Smooth muscle cell (in vitro differentiated cells): ENCODE measurements around the gene SLC16A1. TPM values are rescaled to one million over a fixed set of nuclear protein-coding genes. Genes with fewer than 3 reads are reported as not detected.
"Not testable (repeated sequence)": the region's sequence is repeated elsewhere in the genome, so short reads cannot be mapped to it uniquely, and the experiment has no call there.

Experiments
- DNase-seq: peaks from one replicate; lab custom pipeline; 2025; ENCODE audit not compliant: unreplicated experiment; lab: John Stamatoyannopoulos, UW
- H2AFZ ChIP-seq: fragments of 200-600 bp; sonication (generic); 2 replicates; pipeline ENCODE4 v1.6.0; 2016; ENCODE audit warnings: antibody characterized with exemption, low read depth, mild to moderate bottlenecking
- H3F3A ChIP-seq: fragments of 200-600 bp; sonication (generic); 2 replicates; pipeline ENCODE4 v1.6.0; 2017; ENCODE audit warnings: antibody characterized with exemption, low read depth
- H3K27ac ChIP-seq: fragments of 200-600 bp; sonication (generic); 2 replicates; pipeline ENCODE4 v1.5.1; 2016; ENCODE audit warnings: low read depth, mild to moderate bottlenecking
- H3K27me3 ChIP-seq: fragments of 200-600 bp; sonication (generic); 2 replicates; pipeline ENCODE4 v1.6.1; 2016; ENCODE audit warnings: low read depth, mild to moderate bottlenecking
- H3K36me3 ChIP-seq: fragments of 200-600 bp; sonication (generic); 2 replicates; pipeline ENCODE4 v1.5.1; 2016; ENCODE audit warnings: low read depth
- H3K4me1 ChIP-seq: fragments of 200-600 bp; sonication (generic); 2 replicates; pipeline ENCODE4 v1.5.1; 2016; ENCODE audit warnings: low read depth
- H3K4me2 ChIP-seq: fragments of 200-600 bp; sonication (generic); 2 replicates; pipeline ENCODE4 v1.6.0; 2016; ENCODE audit warnings: mild to moderate bottlenecking
- H3K4me3 ChIP-seq: fragments of 200-600 bp; sonication (generic); 2 replicates; pipeline ENCODE4 v1.5.1; 2016; ENCODE audit warnings: mild to moderate bottlenecking
- H3K79me2 ChIP-seq: fragments of 200-600 bp; sonication (generic); 2 replicates; pipeline ENCODE4 v1.6.0; 2016; ENCODE audit warnings: low read depth, mild to moderate bottlenecking
- H3K9ac ChIP-seq: fragments of 200-600 bp; sonication (generic); 2 replicates; pipeline ENCODE4 v1.6.0; 2016; ENCODE audit warnings: low read depth
- H3K9me3 ChIP-seq: fragments of 200-600 bp; sonication (generic); replicated peaks from 2 replicates; pipeline ENCODE4 v1.5.1; 2016; ENCODE audit warnings: low read depth
- H4K20me1 ChIP-seq: fragments of 200-600 bp; sonication (generic); 2 replicates; pipeline ENCODE4 v1.6.0; 2016; ENCODE audit warnings: low read depth
- CTCF ChIP-seq: fragments of 200-600 bp; sonication (generic); IDR thresholded peaks from 2 replicates; pipeline ENCODE4 v1.5.1; 2017; ENCODE audit warnings: borderline replicate concordance, mild to moderate bottlenecking, antibody characterized with exemption; ENCODE audit not compliant: insufficient read depth, poor library complexity, severe bottlenecking
- WGBS: methylation state at CpG from one replicate; pipeline ENCODE4 v1.1.7; 2016; ENCODE audit warnings: low lambda C conversion rate; 5-methylcytosine and 5-hydroxymethylcytosine counted together
- polyA plus RNA-seq: library from polyadenylated mRNA; unstranded; fragments of >200 nt; fragmentation: Nextera tagmentation; extraction: Ambion mirVana; gene quantifications from 2 replicates; pipeline ENCODE4 v1.2.1, GENCODE V29; 2016
- total RNA-seq: library from RNA; depleted of rRNA; stranded (reverse); fragments of >200 nt; gene quantifications from 2 replicates; pipeline ENCODE4 v1.2.3, GENCODE V29; 2014

SLC16A1 gene
- total and polyA plus RNA-seq, 2 experiments from 2014 or later = 43.9 to 77.7 TPM

- H3K79me2 ChIP-seq = no peaks in the 10 kb centered on the region
- no peaks in the 10 kb centered on the region for H4K20me1 ChIP-seq
- 77% methylated on average over 3 of the region's 3 CpGs for WGBS
- H3K27me3 ChIP-seq = no peaks in the 10 kb centered on the region
- TF ChIP-seq CTCF = no peak
- H2AFZ ChIP-seq = no peak overlapping the region
- no peaks in the 10 kb centered on the region for H3K9me3 ChIP-seq
- H3K27ac ChIP-seq = no peak overlapping the region
- H3K4me2 ChIP-seq = no peak overlapping the region
- no peaks in the 10 kb centered on the region for H3F3A ChIP-seq
- no peaks in the 10 kb centered on the region for H3K4me1 ChIP-seq
- no peaks in the 10 kb centered on the region for H3K36me3 ChIP-seq
- DNase-seq = no peak
- H3K4me3 ChIP-seq = no peak overlapping the region
- no peak overlapping the region for H3K9ac ChIP-seq
These were observed 62.0 kb downstream of the SLC16A1 start for GRCh38 chr1:112894010-112894292.

- 82% methylated on average over 6 of the region's 6 CpGs for WGBS
- no peaks in the 10 kb centered on the region for H3K79me2 ChIP-seq
- H3K4me2 ChIP-seq = no peak overlapping the region
- H3K36me3 ChIP-seq = no peaks in the 10 kb centered on the region
- H3K9me3 ChIP-seq = no peaks in the 10 kb centered on the region
- H3K9ac ChIP-seq = no peak overlapping the region
- TF ChIP-seq CTCF = no peak
- DNase-seq = no peak
- H4K20me1 ChIP-seq = no peaks in the 10 kb centered on the region
- H3K4me3 ChIP-seq = no peak overlapping the region
- H3F3A ChIP-seq = no peaks in the 10 kb centered on the region
- H3K27me3 ChIP-seq = no peaks in the 10 kb centered on the region
- H3K27ac ChIP-seq = no peak overlapping the region
- H2AFZ ChIP-seq = no peak overlapping the region
- H3K4me1 ChIP-seq = no peaks in the 10 kb centered on the region
These were observed 62.5 kb downstream of the SLC16A1 start for GRCh38 chr1:112893288-112894009.

GRCh38 chr1:112889906-112890305 is 66.1 kb downstream of the SLC16A1 start:
- not testable (repeated sequence) for H3K4me3 ChIP-seq, DNase-seq, H4K20me1 ChIP-seq, H3K27ac ChIP-seq, H3K9me3 ChIP-seq, H3K9ac ChIP-seq, H3K27me3 ChIP-seq, H2AFZ ChIP-seq, H3K4me1 ChIP-seq, H3K4me2 ChIP-seq, H3F3A ChIP-seq, H3K36me3 ChIP-seq, H3K79me2 ChIP-seq
- WGBS = 97% methylated on average over 9 of the region's 9 CpGs

GRCh38 chr1:112889052-112889768 is 66.8 kb downstream of the SLC16A1 start:
- no peak overlapping the region for H3K27ac ChIP-seq
- no peaks in the 10 kb centered on the region for H3K79me2 ChIP-seq
- H3K4me1 ChIP-seq = no peaks in the 10 kb centered on the region
- 48% methylated on average over 2 of the region's 2 CpGs for WGBS
- no peaks in the 10 kb centered on the region for H3K9me3 ChIP-seq
- H3F3A ChIP-seq = no peaks in the 10 kb centered on the region
- DNase-seq = no peak
- no peaks in the 10 kb centered on the region for H4K20me1 ChIP-seq
- no peak overlapping the region for H3K9ac ChIP-seq
- no peak overlapping the region for H3K4me3 ChIP-seq
- no peak overlapping the region for H3K4me2 ChIP-seq
- H2AFZ ChIP-seq = no peak overlapping the region
- no peaks in the 10 kb centered on the region for H3K36me3 ChIP-seq
- no peaks in the 10 kb centered on the region for H3K27me3 ChIP-seq
- no peak for TF ChIP-seq CTCF
